Neural cell (in vitro differentiated cells): Measurements from ENCODE around the gene CKAP5. TPM values are rescaled to one million over a fixed set of nuclear protein-coding genes. Genes with fewer than 3 reads are reported as not detected.
"Not testable (repeated sequence)": the region's sequence is repeated elsewhere in the genome, so short reads cannot be mapped to it uniquely, and the experiment has no call there.

ENCODE experiments used
- H2AFZ ChIP-seq: fragments of 200-600, 300-800 bp; sonication (generic), shearing (Covaris generic); 2 replicates; pipeline ENCODE4 v1.6.0; 2014; ENCODE audit warnings: low read depth, mild to moderate bottlenecking, antibody characterized with exemption, low read length, moderate library complexity
- H3F3A ChIP-seq: fragments of 200-600 bp; shearing (Covaris generic); 2 replicates; pipeline ENCODE4 v1.6.1; 2016; ENCODE audit warnings: mild to moderate bottlenecking, moderate library complexity, mixed read lengths, antibody characterized with exemption, low read length; ENCODE audit not compliant: insufficient read depth, poor library complexity, severe bottlenecking
- H3K27ac ChIP-seq: fragments of 200-600, 300-800 bp; sonication (generic), shearing (Covaris generic); 2 replicates; pipeline ENCODE4 v1.5.1; 2014; ENCODE audit warnings: mild to moderate bottlenecking, low read length, moderate library complexity
- H3K27me3 ChIP-seq: fragments of 300-800, 200-600 bp; sonication (generic), shearing (Covaris generic); 2 replicates; pipeline ENCODE4 v1.6.0; 2014; ENCODE audit warnings: mild to moderate bottlenecking, low read depth, low read length, moderate library complexity; ENCODE audit not compliant: insufficient read depth
- H3K36me3 ChIP-seq: fragments of 300-800, 200-600 bp; sonication (generic), shearing (Covaris generic); 2 replicates; pipeline ENCODE4 v1.5.1; 2014; ENCODE audit warnings: mild to moderate bottlenecking, antibody characterized with exemption, low read length, moderate library complexity; ENCODE audit not compliant: insufficient read depth
- H3K4me2 ChIP-seq: fragments of 300-800, 200-600 bp; sonication (generic), shearing (Covaris generic); 2 replicates; pipeline ENCODE4 v1.6.0; 2014; ENCODE audit warnings: mild to moderate bottlenecking, low read length
- H3K4me3 ChIP-seq: fragments of 300-800, 200-600 bp; sonication (generic), shearing (Covaris generic); 2 replicates; pipeline ENCODE4 v1.5.1; 2014; ENCODE audit warnings: mild to moderate bottlenecking, low read length, moderate library complexity
- H3K79me2 ChIP-seq: fragments of 200-600 bp; shearing (Covaris generic); replicated peaks from 2 replicates; pipeline ENCODE4 v1.6.0; 2014; ENCODE audit warnings: mild to moderate bottlenecking, low read length, moderate library complexity; ENCODE audit not compliant: insufficient read depth
- H3K9ac ChIP-seq: fragments of 300-800, 200-600 bp; sonication (generic), shearing (Covaris generic); 2 replicates; pipeline ENCODE4 v1.6.1; 2016; ENCODE audit warnings: mild to moderate bottlenecking, low read length, mixed read lengths
- H3K9me2 ChIP-seq: fragments of 200-600 bp; shearing (Covaris generic); 2 replicates; pipeline ENCODE4 v1.6.1; 2016; ENCODE audit warnings: mild to moderate bottlenecking, low read length, mixed read lengths; ENCODE audit not compliant: insufficient read depth
- H3K9me3 ChIP-seq: fragments of 200-600, 300-800 bp; sonication (generic), shearing (Covaris generic); 2 replicates; pipeline ENCODE4 v1.6.1; 2016; ENCODE audit warnings: mild to moderate bottlenecking, mixed run types, low read length, moderate library complexity, mixed read lengths
- H4K20me1 ChIP-seq: fragments of 200-600 bp; shearing (Covaris generic); 2 replicates; pipeline ENCODE4 v1.6.1; 2016; ENCODE audit warnings: mild to moderate bottlenecking, mixed run types; ENCODE audit not compliant: insufficient read depth
- CTCF ChIP-seq: fragments of 450-650 bp; IDR thresholded peaks from 2 replicates; pipeline ENCODE4 v1.5.1; 2014; ENCODE audit warnings: antibody characterized with exemption, mild to moderate bottlenecking, moderate library complexity; ENCODE audit not compliant: poor library complexity, severe bottlenecking
- EP300 ChIP-seq: fragments of 450-650 bp; conservative IDR thresholded peaks from 2 replicates; pipeline ENCODE4 v1.6.1; 2014; ENCODE audit warnings: antibody characterized with exemption, mild to moderate bottlenecking, moderate library complexity; ENCODE audit not compliant: poor library complexity, severe bottlenecking
- EZH2 ChIP-seq: fragments of 200-600, 300-800 bp; shearing (Covaris generic), sonication (generic); IDR thresholded peaks from 2 replicates; pipeline ENCODE4 v1.6.1; 2014; ENCODE audit warnings: antibody characterized with exemption, low read length, borderline replicate concordance, mild to moderate bottlenecking; ENCODE audit not compliant: insufficient read depth, poor library complexity, severe bottlenecking
- MXI1 ChIP-seq: fragments of 450-650 bp; conservative IDR thresholded peaks from 2 replicates; pipeline ENCODE4 v1.6.1; 2014; ENCODE audit warnings: antibody characterized with exemption, mild to moderate bottlenecking; ENCODE audit not compliant: poor library complexity, severe bottlenecking
- POLR2AphosphoS5 ChIP-seq: IDR thresholded peaks from 2 replicates; pipeline ENCODE4 v1.6.1; 2012
- RAD21 ChIP-seq: fragments of 450-650 bp; conservative IDR thresholded peaks from 2 replicates; pipeline ENCODE4 v1.6.1; 2014; ENCODE audit warnings: antibody characterized with exemption, mild to moderate bottlenecking, moderate library complexity
- REST ChIP-seq: IDR thresholded peaks from 2 replicates; pipeline ENCODE4 v1.6.1; 2012; ENCODE audit warnings: borderline replicate concordance
- SMC3 ChIP-seq: fragments of 450-650 bp; conservative IDR thresholded peaks from 2 replicates; pipeline ENCODE4 v1.6.1; 2014; ENCODE audit warnings: antibody characterized with exemption, mild to moderate bottlenecking, moderate library complexity; ENCODE audit not compliant: poor library complexity
- TAF1 ChIP-seq: IDR thresholded peaks from 2 replicates; pipeline ENCODE4 v1.6.1; 2012; ENCODE audit warnings: low read depth
- polyA plus RNA-seq: library from polyadenylated mRNA; depleted of rRNA; stranded (reverse); fragments of >200 nt; gene quantifications from 2 replicates; pipeline ENCODE4 v1.2.3, GENCODE V29; 2014

The CKAP5 gene
- polyA plus RNA-seq, 1 donor from 2014 or later = 90.3 TPM

GRCh38 chr11:46719048-46719542, 127.0 kb downstream of the CKAP5 start, which contains the start of gene F2:
Gene F2 (plus strand): TSS chr11:46719213. CDS start chr11:46719236, 23 bp downstream.
- H3K9me3 ChIP-seq = no peaks in the 10 kb centered on the region
- no peak within 1 kb of the TSS for H2AFZ ChIP-seq
- no peaks in the 10 kb centered on the region for H3K9me2 ChIP-seq
- no peak for TF ChIP-seq CTCF
- no peak for TF ChIP-seq EP300
- TF ChIP-seq MXI1 = no peak
- no peak for TF ChIP-seq POLR2AphosphoS5
- TF ChIP-seq TAF1 = no peak
- no peak for TF ChIP-seq RAD21
- no peak for TF ChIP-seq SMC3
- no peak for TF ChIP-seq REST
- no peak for TF ChIP-seq EZH2
- no peak within 1 kb of the TSS for H3K4me3 ChIP-seq
- no peaks in the 10 kb centered on the region for H3K36me3 ChIP-seq
- no peak within 1 kb of the TSS for H3K4me2 ChIP-seq
- H3K79me2 ChIP-seq = no peaks in the 10 kb centered on the region
- no peaks in the 10 kb centered on the region for H4K20me1 ChIP-seq
- H3K9ac ChIP-seq = no peak within 1 kb of the TSS
- no peaks in the 10 kb centered on the region for H3K27me3 ChIP-seq
- no peaks in the 10 kb centered on the region for H3F3A ChIP-seq
- no peak within 1 kb of the TSS for H3K27ac ChIP-seq

- H3K27me3 ChIP-seq = no peaks in the 10 kb centered on the region
- no peak overlapping the region for H3K9ac ChIP-seq
- H4K20me1 ChIP-seq = no peaks in the 10 kb centered on the region
- TF ChIP-seq EP300 (no peak), RAD21 (no peak)
- H3K79me2 ChIP-seq = no peaks in the 10 kb centered on the region
- H3K9me3 ChIP-seq = no peaks in the 10 kb centered on the region
- no peak overlapping the region for H3K27ac ChIP-seq
- H3K4me2 ChIP-seq = no peak overlapping the region
- no peak overlapping the region for H2AFZ ChIP-seq
- H3K36me3 ChIP-seq = no peaks in the 10 kb centered on the region
- no peaks in the 10 kb centered on the region for H3F3A ChIP-seq
- H3K9me2 ChIP-seq = no peaks in the 10 kb centered on the region
- no peak overlapping the region for H3K4me3 ChIP-seq
Measured at GRCh38 chr11:46718155-46719019, 127.7 kb downstream of the CKAP5 start.

- H3K27me3 ChIP-seq, H3K9me3 ChIP-seq, H3K9me2 ChIP-seq, H3K4me2 ChIP-seq, H4K20me1 ChIP-seq, H3K4me3 ChIP-seq, H3K36me3 ChIP-seq, H3K79me2 ChIP-seq, H3K27ac ChIP-seq, H3K9ac ChIP-seq, H3F3A ChIP-seq, H2AFZ ChIP-seq: not testable (repeated sequence)
Measured at GRCh38 chr11:46717825-46718154, 128.3 kb downstream of the CKAP5 start.
